ENCODE data around the gene CLMN. TPM values are rescaled to one million over a fixed set of nuclear protein-coding genes. Genes with fewer than 3 reads are reported as not detected.

The CLMN gene
- total and polyA plus RNA-seq, 2 of the 8 experiments (the other 6 are each of a cell fraction or from before 2014, with no cell fraction given): 1.6 to 8.2 TPM

GRCh38 chr14:95285566-95285965 is 34.1 kb downstream of the CLMN start:
- Histone ChIP-seq H4K5ac (ENCODE audit: insufficient read length, low read depth, low read length) (no peak overlapping the region), H2AFZ (ENCODE audit: low read length) (no peak overlapping the region), H3K9ac (replicated peaks in 1 of 4; ENCODE audit: extremely low read depth in 1 of 4, low read depth in 3 of 4, low read length in 3 of 4) (no peak overlapping the region), H4K91ac (replicated peaks; ENCODE audit: insufficient read length, low read length) (no peak overlapping the region), H3K4ac (replicated peaks; ENCODE audit: insufficient read length, low read depth, low read length) (no peak overlapping the region), H3K79me1 (ENCODE audit: low read depth, low read length) (no peaks in the 10 kb centered on the region; the same call in 1 of the 2 replicates), H2BK15ac (ENCODE audit: low read length) (no peak overlapping the region), H2BK5ac (ENCODE audit: low read depth, low read length) (no peak overlapping the region), H2AK5ac (ENCODE audit: low read depth, low read length) (no peak overlapping the region), H3K9me3 (ENCODE audit: insufficient read depth in 2 of 2, low read depth in 1 of 2, low read length in 1 of 2) (peaks cover 0 to 6% of the 10 kb centered on the region in 2 experiments; a peak in 1 of 4 replicates), H3K56ac (replicated peaks; ENCODE audit: insufficient read length, low read depth, low read length) (no peak overlapping the region), H3K4me1 (replicated peaks in 1 of 4; ENCODE audit: control insufficient read depth in 3 of 4, insufficient read depth in 4 of 4, low read length in 3 of 4) (no peaks in the 10 kb centered on the region; a peak in 2 of 7 replicates), H3K14ac (ENCODE audit: insufficient read length) (no peak overlapping the region), H3K23me2 (ENCODE audit: low read depth, low read length) (no peaks in the 10 kb centered on the region), H4K20me1 (replicated peaks in 1 of 2; ENCODE audit: control insufficient read depth in 1 of 2, insufficient read depth in 2 of 2, low read length in 2 of 2) (no peaks in the 10 kb centered on the region), H2BK120ac (replicated peaks; ENCODE audit: low read depth, low read length) (no peak overlapping the region), H3K4me3 (ENCODE audit: extremely low read depth in 1 of 4, insufficient read depth in 2 of 4, low read depth in 3 of 4, low read length in 4 of 4) (no peak overlapping the region), H3K4me2 (ENCODE audit: insufficient read depth in 1 of 2, low read depth in 2 of 2, low read length in 2 of 2) (no peak overlapping the region), H3K36me3 (ENCODE audit: control insufficient read depth in 2 of 4, insufficient read depth in 4 of 4, low read length in 3 of 4) (no peaks in the 10 kb centered on the region), H3K23ac (ENCODE audit: insufficient read length) (no peak overlapping the region), H2BK20ac (ENCODE audit: low read length) (no peak overlapping the region), H4K8ac (ENCODE audit: extremely low read depth, insufficient read depth, low read length) (no peak overlapping the region), H3K27me3 (replicated peaks in 1 of 4; ENCODE audit: control insufficient read depth in 3 of 4, extremely low read depth in 1 of 4, insufficient read depth in 3 of 4, low read length in 3 of 4) (no peaks in the 10 kb centered on the region), H3K27ac (ENCODE audit: low read depth, low read length) (no peak overlapping the region), H3K18ac (ENCODE audit: extremely low read depth, low read length) (no peak overlapping the region), H3K79me2 (ENCODE audit: control insufficient read depth in 1 of 2, insufficient read depth in 2 of 2, low read length in 2 of 2) (no peaks in the 10 kb centered on the region), H2BK12ac (ENCODE audit: low read depth, low read length) (no peak overlapping the region)
- TF ChIP-seq EGR1 (IDR thresholded peaks at IDR 0.05; ENCODE audit: borderline replicate concordance, low read depth, low read length): no peak
- no peak for TF ChIP-seq BACH1 (IDR thresholded peaks at IDR 0.05; ENCODE audit: low read length)
- TF ChIP-seq SRF (IDR thresholded peaks at IDR 0.05; ENCODE audit: low read depth, low read length): no peak
- no peak for TF ChIP-seq ASH2L (IDR thresholded peaks at IDR 0.05; ENCODE audit: low read length)
- TF ChIP-seq JUND (IDR thresholded peaks at IDR 0.05; ENCODE audit: low read length): no peak
- ChIA-PET CTCF (ENCODE audit: partially characterized antibody) (no interaction called here), POLR2A (ENCODE audit: partially characterized antibody) (interaction anchor here (1.3 kb wide), 1 partner anchor 13 kb away, joined by 3 read pairs; no protein-coding TSS in a partner anchor)
- DNase-seq (ENCODE audit: low read depth in 1 of 2, low spot score in 2 of 2): no peak
- no peak for FAIRE-seq
- WGBS, 2 experiments (ENCODE audit: extremely low coverage in 1 of 2, insufficient coverage in 1 of 2, insufficient read length in 1 of 2, insufficient replicate concordance in 2 of 2, low coverage in 1 of 2, low lambda C conversion rate in 2 of 2, missing lambda C conversion rate in 1 of 2): 72% methylated on average over 4 of the region's 4 CpGs; no CpG with 5 or more reads in 1 of the 2 experiments

Data from H1 (cell line).